ENCODE measurements around the gene NAGPA.

GRCh38 chr16:5071341-5071680 lies 37.6 kb upstream of the NAGPA start:
- TF ChIP-seq CEBPB (IDR thresholded peaks at IDR 0.05) (no peak), YY1 (IDR thresholded peaks at IDR 0.05; ENCODE audit: low read depth) (no peak), EP300 (IDR thresholded peaks at IDR 0.05; ENCODE audit: borderline replicate concordance) (no peak), RAD21 (IDR thresholded peaks at IDR 0.05; ENCODE audit: low read depth) (no peak), TAF1 (IDR thresholded peaks at IDR 0.05; ENCODE audit: low read depth) (no peak), FOXM1 (IDR thresholded peaks at IDR 0.05; ENCODE audit: borderline replicate concordance, low read depth) (no peak), REST (IDR thresholded peaks at IDR 0.05; ENCODE audit: low read depth) (no peak), MAX (IDR thresholded peaks at IDR 0.05) (no peak)

Measured in Ishikawa (cell line).